ENCODE measurements around the gene NPC2.

DNA sequence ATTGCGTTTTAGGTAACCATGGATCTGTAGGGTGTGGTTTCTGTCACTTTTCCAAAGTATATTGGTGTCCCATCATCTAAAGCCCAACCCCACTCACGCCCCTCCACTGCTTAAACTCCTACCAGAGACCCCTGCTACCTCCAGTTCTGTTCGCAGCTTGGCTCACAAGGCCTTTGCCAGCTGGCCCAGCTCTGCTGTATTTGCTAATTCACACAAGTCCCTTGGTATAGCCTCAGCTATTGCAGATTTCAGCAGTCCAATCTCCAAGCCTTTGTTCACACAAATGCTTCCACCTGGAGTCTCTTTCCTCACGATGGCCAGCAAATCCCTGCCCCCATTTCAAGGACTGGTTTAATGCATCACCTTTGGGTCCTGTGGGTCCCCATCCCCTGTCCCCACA, 24.6 kb upstream of the NPC2 start:
- TF ChIP-seq, protein P1, sequence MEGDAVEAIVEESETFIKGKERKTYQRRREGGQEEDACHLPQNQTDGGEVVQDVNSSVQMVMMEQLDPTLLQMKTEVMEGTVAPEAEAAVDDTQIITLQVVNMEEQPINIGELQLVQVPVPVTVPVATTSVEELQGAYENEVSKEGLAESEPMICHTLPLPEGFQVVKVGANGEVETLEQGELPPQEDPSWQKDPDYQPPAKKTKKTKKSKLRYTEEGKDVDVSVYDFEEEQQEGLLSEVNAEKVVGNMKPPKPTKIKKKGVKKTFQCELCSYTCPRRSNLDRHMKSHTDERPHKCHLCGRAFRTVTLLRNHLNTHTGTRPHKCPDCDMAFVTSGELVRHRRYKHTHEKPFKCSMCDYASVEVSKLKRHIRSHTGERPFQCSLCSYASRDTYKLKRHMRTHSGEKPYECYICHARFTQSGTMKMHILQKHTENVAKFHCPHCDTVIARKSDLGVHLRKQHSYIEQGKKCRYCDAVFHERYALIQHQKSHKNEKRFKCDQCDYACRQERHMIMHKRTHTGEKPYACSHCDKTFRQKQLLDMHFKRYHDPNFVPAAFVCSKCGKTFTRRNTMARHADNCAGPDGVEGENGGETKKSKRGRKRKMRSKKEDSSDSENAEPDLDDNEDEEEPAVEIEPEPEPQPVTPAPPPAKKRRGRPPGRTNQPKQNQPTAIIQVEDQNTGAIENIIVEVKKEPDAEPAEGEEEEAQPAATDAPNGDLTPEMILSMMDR (IDR thresholded peaks at IDR 0.05), result no peak
- TF ChIP-seq, protein P2, sequence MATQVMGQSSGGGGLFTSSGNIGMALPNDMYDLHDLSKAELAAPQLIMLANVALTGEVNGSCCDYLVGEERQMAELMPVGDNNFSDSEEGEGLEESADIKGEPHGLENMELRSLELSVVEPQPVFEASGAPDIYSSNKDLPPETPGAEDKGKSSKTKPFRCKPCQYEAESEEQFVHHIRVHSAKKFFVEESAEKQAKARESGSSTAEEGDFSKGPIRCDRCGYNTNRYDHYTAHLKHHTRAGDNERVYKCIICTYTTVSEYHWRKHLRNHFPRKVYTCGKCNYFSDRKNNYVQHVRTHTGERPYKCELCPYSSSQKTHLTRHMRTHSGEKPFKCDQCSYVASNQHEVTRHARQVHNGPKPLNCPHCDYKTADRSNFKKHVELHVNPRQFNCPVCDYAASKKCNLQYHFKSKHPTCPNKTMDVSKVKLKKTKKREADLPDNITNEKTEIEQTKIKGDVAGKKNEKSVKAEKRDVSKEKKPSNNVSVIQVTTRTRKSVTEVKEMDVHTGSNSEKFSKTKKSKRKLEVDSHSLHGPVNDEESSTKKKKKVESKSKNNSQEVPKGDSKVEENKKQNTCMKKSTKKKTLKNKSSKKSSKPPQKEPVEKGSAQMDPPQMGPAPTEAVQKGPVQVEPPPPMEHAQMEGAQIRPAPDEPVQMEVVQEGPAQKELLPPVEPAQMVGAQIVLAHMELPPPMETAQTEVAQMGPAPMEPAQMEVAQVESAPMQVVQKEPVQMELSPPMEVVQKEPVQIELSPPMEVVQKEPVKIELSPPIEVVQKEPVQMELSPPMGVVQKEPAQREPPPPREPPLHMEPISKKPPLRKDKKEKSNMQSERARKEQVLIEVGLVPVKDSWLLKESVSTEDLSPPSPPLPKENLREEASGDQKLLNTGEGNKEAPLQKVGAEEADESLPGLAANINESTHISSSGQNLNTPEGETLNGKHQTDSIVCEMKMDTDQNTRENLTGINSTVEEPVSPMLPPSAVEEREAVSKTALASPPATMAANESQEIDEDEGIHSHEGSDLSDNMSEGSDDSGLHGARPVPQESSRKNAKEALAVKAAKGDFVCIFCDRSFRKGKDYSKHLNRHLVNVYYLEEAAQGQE (IDR thresholded peaks at IDR 0.05; ENCODE audit: insufficient read depth in 1 of 2, low read depth in 2 of 2, low read length in 1 of 2), result no peak
